Endometrial microvascular endothelial cells (primary cell): ENCODE data around the gene PRPF6. TPM values are rescaled to one million over a fixed set of nuclear protein-coding genes. Genes with fewer than 3 reads are reported as not detected.
"Not testable (repeated sequence)": the region's sequence is repeated elsewhere in the genome, so short reads cannot be mapped to it uniquely, and the experiment has no call there.

Experiments
- in situ Hi-C: cut with HindIII; loops from 2 replicates; pipeline ENCODE4 v1.10.0; 2017; ENCODE audit warnings: low sequenced_read_pairs, low pct_unique_long_range_greater_than_20kb; ENCODE audit errors: inconsistent ontology term
- total RNA-seq: library from RNA; depleted of rRNA; stranded (reverse); fragments of >200 nt; gene quantifications from one replicate; pipeline ENCODE4 v1.2.3, GENCODE V29; 2015; ENCODE audit errors: inconsistent ontology term

PRPF6 gene
- total RNA-seq, 1 donor from 2014 or later = 46.9 TPM

- in situ Hi-C loops = no loop called here
Measured at GRCh38 chr20:63970714-63971431, 10.1 kb upstream of the PRPF6 start.

- in situ Hi-C loops = not testable (repeated sequence)
Measured at GRCh38 chr20:63971960-63972311, 9.0 kb upstream of the PRPF6 start.

- in situ Hi-C loops = no loop called here
Measured at GRCh38 chr20:63972312-63973159, 8.4 kb upstream of the PRPF6 start.

- in situ Hi-C loops = no loop called here
Measured at GRCh38 chr20:63973160-63973479, 7.8 kb upstream of the PRPF6 start.

GRCh38 chr20:63973636-63974401 lies 7.1 kb upstream of the PRPF6 start:
- in situ Hi-C loops = no loop called here

- in situ Hi-C loops = no loop called here
Measured at GRCh38 chr20:63974402-63975200, 6.3 kb upstream of the PRPF6 start.

GRCh38 chr20:63976511-63976910 lies 4.4 kb upstream of the PRPF6 start:
- in situ Hi-C loops = not testable (repeated sequence)

GRCh38 chr20:63976980-63977738 lies 3.8 kb upstream of the PRPF6 start:
- in situ Hi-C loops = no loop called here

- in situ Hi-C loops = no loop called here
Measured at GRCh38 chr20:63977739-63978276, 3.1 kb upstream of the PRPF6 start.

- in situ Hi-C loops = no loop called here
Measured at GRCh38 chr20:63978319-63979228, 2.4 kb upstream of the PRPF6 start.

- in situ Hi-C loops = no loop called here
Measured at GRCh38 chr20:63979229-63979556, 1.7 kb upstream of the PRPF6 start.

- in situ Hi-C loops = no loop called here
Measured at GRCh38 chr20:63979557-63980316, 1.2 kb upstream of the PRPF6 start, which contains the start of gene SAMD10. SAMD10 (minus strand) TSS chr20:63979642; CDS start chr20:63979467, 175 bp downstream.

GRCh38 chr20:63980317-63980805 lies 571 bp upstream of the PRPF6 start:
- in situ Hi-C loops = no loop called here

- in situ Hi-C loops = no loop called here
Measured at GRCh38 chr20:63982937-63983336, 2.0 kb downstream of the PRPF6 start.

- in situ Hi-C loops = no loop called here
Measured at GRCh38 chr20:64000906-64001305, 20.0 kb downstream of the PRPF6 start.

- in situ Hi-C loops = no loop called here
Measured at GRCh38 chr20:64001607-64002011, 20.7 kb downstream of the PRPF6 start.
